Left colon (tissue), 2 donors: ENCODE data around the gene MRNIP. TPM values are rescaled to one million over a fixed set of nuclear protein-coding genes. Genes with fewer than 3 reads are reported as not detected.

ENCODE experiments used
- ATAC-seq: fragments of 200-7000 bp; cut with Tn5 transposase; one replicate; pipeline ENCODE4 v1.9.1; 2020; ENCODE audit warnings: mild to moderate bottlenecking, moderate library complexity
- DNase-seq, 2 donors: peaks; one replicate each; pipeline ENCODE4 v3.0.0-alpha.2; 2020
- intact Hi-C, 2 donors: fragments of 100-400 bp; cut with DNase I in 1 of 2; cut with micrococcal nuclease in 1 of 2; formaldehyde crosslinking; loops; one replicate each; pipeline versions ENCODE4 v1.11.2 to v1.14.0; 2022; cut with DNase I, micrococcal nuclease
- long read RNA-seq: library from polyadenylated mRNA; unstranded; transcript quantifications from one replicate; pipeline ENCODE4 v2.0.0, GENCODE V29; 2021
- total RNA-seq, 2 donors: library from RNA; stranded (reverse); fragmentation: NEBNext Ultra II Directional; extraction: Animal tissue kit (Norgen Biotek cat#: 25700); gene quantifications; one replicate each; pipeline ENCODE4 v1.2.1, GENCODE V29; 2021
- donor health status: DM: no; HTN: no; CAD: no.
- donor health status: DM: yes; HTN: yes; CAD: no.

Gene MRNIP, protein sequence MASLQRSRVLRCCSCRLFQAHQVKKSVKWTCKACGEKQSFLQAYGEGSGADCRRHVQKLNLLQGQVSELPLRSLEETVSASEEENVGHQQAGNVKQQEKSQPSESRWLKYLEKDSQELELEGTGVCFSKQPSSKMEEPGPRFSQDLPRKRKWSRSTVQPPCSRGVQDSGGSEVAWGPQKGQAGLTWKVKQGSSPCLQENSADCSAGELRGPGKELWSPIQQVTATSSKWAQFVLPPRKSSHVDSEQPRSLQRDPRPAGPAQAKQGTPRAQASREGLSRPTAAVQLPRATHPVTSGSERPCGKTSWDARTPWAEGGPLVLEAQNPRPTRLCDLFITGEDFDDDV
- 10 to 100 TPM; 16.6 to 18.9 TPM for total RNA-seq
- long read RNA-seq, partial matches to known transcripts, result 0 of 1 reads
- long read RNA-seq, other reads (novel, unspliced or antisense), result 1 of 1 reads

DNA sequence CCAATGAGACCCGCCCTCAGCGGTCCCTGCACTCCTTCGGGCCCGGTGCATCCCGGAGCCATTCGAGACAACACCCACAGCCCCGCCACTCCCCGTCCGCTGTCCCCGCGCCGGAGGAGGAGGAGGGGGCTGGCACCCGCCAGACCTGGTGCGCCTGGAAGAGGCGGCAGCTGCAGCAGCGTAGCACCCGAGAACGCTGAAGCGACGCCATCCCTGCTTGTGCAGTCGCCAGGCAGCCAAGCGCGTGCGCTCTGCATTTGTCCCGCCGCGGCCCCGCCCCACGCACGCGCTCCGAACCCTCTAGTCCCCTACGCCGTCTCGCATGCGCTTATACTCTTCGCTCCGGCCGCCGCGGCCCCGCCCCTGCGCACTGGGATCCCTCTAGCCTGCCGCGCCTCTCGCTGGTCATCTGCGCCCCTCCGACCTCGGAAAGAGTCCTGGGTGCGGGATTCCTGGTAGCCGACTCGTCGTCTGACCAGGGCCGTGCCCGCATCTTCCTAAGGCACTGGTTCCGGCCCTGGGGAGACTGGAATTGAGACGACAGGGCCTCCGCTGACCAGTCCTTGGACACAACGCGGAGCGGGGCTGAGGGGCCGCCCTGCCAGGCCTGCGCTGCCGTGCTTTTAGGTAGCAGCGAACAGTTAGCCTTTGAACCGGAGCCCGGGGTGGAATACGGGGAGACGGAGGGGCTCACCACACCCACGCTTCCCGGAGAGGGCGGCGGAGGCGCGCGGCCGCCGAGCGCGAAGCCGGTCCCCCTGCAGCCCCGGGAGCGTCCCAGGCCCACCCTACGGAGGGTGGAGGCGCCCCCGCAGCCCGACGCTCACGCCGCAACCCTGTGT is at the start of gene MRNIP:
Gene MRNIP (minus strand): TSS at position 232 of the 842 bp plus-strand sequence. CDS start 21 bp downstream, at position 211.
- ATAC-seq, result peak; percentile 96
- peak; percentile 96 to 99 for DNase-seq
- intact Hi-C loops, result no loop called here

DNA sequence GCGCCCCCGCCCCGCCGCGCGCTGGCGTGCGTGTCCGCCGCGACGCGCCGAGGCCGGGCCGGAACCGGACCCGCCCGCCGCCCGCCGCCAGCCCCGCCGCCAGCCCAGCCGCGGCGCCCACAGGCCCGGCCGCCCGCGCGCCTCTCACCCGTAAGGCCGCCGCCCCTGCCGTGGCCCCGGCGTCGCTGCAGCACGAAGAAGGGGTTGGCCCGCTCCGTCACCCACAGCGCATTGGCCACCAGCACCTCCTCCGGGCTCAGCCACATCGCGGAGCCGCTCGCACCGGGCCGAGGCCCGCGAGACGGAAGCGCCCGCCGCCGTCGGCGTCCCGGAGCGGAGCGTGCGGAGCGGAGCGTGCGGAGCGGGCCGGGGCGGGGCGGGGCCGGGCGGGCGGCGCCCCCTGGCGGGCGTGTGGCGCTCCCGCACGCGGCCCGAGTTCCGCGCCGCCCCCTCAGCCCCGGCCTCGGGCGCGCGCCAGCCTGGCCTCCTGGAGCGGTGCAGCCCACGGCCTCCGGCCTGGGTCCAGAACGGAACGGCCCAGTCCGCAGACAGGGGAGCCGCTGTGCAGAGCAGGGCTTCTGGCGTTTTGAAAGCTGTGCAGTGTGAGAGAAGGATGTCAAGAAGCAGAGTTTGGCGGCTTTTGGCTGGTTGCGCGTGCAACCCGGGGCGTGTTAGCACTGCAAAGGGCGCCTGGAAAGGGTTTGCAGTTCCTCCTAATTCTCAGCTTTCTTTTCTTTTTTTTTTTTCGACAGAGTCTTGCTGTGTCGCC is 49.1 kb upstream of the MRNIP start, which contains the start of gene TBC1D9B:
Gene TBC1D9B (minus strand): TSS at position 342 of the 769 bp plus-strand sequence. CDS start 76 bp downstream, at position 266.
- intact Hi-C loops, result no loop called here
- DNase-seq (peak; percentile 53 to 67), ATAC-seq (peak; percentile 84)

DNA sequence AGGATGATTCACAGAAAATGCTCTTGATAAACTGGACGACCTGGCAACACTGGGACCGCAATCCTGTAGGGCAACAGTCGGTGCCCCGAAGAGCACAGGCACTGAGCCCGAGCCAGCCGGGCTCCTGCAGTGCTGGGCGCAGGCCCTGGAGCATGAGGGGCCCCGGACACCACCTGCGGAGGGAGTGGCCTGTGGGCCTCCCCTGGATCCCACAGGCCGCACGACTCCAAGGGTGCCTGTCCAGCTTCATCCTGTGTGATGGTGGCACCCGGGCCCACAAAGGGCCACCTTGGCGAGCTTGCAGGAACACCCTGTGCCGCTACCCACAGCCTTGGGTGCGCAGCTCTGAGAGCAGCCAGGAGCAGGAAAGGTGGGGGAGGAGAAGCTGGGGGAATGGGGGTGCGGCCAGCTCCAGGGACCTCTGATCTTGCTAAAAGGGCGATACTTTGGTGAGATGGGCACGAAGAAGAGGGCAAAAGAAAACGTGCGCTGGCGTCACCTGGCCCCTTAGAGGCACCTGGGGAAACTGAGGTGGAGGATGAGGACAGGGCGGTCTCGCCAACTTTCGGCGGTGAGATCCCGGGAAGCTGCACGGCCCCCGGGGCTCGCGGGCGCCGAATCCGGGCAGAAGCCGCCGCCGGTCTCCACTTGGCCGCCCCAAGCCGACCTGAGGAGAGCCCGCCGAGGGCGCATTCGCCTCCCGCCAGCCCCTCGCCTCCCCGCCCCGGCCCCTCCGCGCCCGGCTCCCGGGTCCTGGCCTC is 48.4 kb upstream of the MRNIP start:
- intact Hi-C loops, result no loop called here
- peak; percentile 55 for ATAC-seq
- DNase-seq, result peak in 1 of 2 donors; percentile 50

DNA sequence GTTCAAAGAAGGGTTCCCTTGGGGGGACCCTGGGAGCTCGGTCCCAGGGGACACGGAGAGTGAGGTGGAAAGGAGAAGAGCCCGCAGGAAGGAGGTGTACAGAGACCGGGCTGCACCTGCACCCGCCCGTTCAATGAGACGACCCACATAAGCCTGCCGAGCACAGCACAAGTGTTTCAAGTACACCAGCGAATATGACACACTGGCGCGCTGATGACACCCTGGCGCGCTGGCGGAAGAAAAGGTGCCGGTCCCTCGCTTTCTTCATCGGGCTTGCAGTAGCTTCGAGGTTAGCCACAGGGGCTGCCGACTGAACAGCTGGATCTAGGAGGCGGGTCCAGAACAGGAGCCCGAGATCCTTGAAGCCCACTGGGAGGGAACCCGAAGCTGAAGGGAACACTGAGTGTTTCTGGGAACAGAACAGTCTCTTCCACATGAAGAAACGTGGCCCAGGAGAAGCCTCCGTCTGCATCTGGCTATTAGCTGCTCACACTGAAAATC is 47.7 kb upstream of the MRNIP start:
- no peak for DNase-seq
- intact Hi-C loops, result no loop called here
- ATAC-seq, result no peak

GRCh38 chr5:179905161-179905560 is 46.5 kb upstream of the MRNIP start:
- intact Hi-C loops, result no loop called here
- DNase-seq, result no peak
- no peak for ATAC-seq

DNA sequence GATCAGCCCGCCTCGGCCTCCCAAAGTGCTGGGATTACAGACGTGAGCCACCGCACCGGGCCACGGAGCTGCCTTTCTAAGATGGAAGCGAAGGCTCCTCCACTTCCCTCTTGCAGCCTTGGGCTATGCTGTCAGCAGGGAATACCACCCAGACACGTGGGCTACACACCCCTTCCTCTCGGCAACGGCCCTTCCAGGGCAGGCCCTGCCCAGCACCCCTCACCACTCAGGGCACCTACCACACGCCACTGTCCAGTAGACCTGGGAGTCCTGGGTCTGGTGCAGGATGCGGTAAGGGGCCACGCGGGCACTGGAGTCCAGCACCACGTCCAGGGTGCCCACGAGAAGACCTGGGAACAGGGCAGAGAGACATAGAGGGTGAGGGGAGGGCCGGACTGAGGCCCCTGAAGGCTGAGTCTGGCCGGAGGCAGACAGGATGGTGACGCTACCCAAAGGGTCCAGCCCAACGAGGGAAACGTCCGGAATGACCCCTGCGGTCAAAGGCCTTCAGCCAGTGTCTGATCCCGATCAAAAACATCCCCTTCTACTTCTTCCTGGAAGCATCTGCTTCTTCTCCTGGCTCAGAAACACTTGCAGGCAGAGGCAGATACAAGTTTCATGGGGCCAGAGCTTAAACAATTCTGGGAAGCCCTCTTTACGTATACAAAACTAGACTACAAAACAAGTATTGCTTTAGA is 46.0 kb upstream of the MRNIP start:
- DNase-seq, result no peak
- ATAC-seq, result no peak
- intact Hi-C loops, result no loop called here

GRCh38 chr5:179902763-179903158 is 44.1 kb upstream of the MRNIP start:
- ATAC-seq (no peak), DNase-seq (no peak)
- intact Hi-C loops, result no loop called here

- no peak for DNase-seq
- ATAC-seq, result no peak
- intact Hi-C loops, result no loop called here
Measured at GRCh38 chr5:179901915-179902762, 43.5 kb upstream of the MRNIP start.

- no peak for ATAC-seq
- intact Hi-C loops, result no loop called here
- no peak for DNase-seq
Measured at GRCh38 chr5:179901462-179901861, 42.8 kb upstream of the MRNIP start.

DNA sequence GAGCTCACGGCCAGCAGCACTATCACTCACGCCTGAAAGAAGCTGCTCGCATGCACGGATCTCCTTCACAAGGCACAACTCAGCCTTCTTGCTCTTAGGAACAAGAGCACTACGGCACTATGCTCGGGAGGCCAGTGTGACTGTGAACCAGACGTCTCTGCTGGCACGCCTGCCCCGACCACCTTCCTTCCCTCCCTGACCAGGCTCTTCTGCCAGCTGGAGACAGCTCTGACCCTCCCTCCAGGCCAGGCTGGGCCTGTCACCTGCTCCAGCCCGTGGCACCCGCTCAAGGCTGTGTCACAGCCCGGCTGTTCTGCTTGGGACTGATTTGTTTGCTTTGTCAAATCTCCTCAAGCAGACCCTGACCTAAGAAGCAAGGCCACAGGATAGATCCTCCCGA is 42.1 kb upstream of the MRNIP start:
- intact Hi-C loops, result no loop called here
- ATAC-seq (no peak), DNase-seq (no peak)

GRCh38 chr5:179900206-179900605 is 41.6 kb upstream of the MRNIP start:
- DNase-seq (no peak), ATAC-seq (no peak)
- intact Hi-C loops, result no loop called here

- ATAC-seq, result no peak
- intact Hi-C loops, result no loop called here
Measured at GRCh38 chr5:179895861-179896260, 37.2 kb upstream of the MRNIP start.

GRCh38 chr5:179893958-179894895 is 35.6 kb upstream of the MRNIP start:
- intact Hi-C loops, result no loop called here
- no peak for DNase-seq
- peak; percentile 22 for ATAC-seq

More at GRCh38 chr5:179895861-179896260, 37.2 kb upstream of the MRNIP start:
- DNase-seq, result no peak

DNA sequence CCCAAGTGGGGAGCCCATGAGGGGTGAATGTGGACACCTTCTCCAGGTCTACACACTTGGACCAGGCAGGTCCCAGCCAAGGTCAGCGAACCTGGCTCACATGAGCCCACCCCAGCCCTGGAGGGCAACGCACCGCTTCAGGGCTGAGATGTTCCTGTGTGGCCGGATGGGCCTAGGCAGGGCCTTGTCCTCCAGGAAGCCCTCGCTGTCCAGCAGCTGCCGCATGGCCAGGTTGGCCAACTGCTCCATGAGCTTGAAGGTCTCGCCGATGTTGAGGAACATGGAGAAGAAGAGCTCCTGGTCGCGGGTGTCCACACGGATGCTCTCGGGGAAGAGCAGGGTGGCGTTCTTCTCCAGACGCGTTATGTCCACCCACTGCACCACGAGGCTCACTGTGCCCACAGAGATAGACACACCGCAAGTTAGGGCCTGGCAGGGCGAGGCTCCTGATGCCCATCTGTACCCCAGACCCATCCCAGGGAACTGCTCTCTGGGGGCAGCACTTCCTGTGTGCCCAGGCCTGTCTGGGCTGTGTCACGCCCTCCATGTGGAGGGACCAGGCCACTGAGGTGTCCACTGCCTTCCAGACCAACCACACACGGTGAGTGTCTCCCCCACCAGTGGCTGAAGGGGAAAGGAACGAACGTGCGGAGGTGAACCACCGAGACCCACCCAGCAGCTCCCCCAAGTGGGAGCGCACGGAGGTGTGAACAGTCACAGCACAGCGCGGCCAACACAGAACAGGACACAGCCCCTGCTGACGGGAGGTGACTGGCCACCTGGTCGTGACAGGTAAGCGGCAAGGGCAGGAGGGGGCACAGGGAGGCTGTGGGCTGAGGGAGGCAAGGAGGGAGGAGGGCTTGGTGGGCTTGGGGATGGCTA is 34.7 kb upstream of the MRNIP start:
- no peak for DNase-seq
- no peak for ATAC-seq
- intact Hi-C loops, result no loop called here

GRCh38 chr5:179892255-179892654 is 33.6 kb upstream of the MRNIP start:
- DNase-seq (no peak), ATAC-seq (peak; percentile 9)
- intact Hi-C loops, result no loop called here
